Measurements from ENCODE around the gene GGT5. TPM values are rescaled to one million over a fixed set of nuclear protein-coding genes. Genes with fewer than 3 reads are reported as not detected.

The GGT5 gene
- total and polyA plus RNA-seq, 2 of the 13 experiments (the other 11 are each of a cell fraction or from before 2014, with no cell fraction given) = 0.69 to 3.1 TPM

GRCh38 chr22:24200619-24201212, 44.2 kb downstream of the GGT5 start (continued):
- peak; percentile 34; the same call in 1 of the 2 replicates for TF ChIP-seq USF2 (IDR thresholded peaks at IDR 0.05; ENCODE audit: low read depth, low read length)
- TF ChIP-seq USF2 (CRISPR knock-in tag; IDR thresholded peaks at IDR 0.05; ENCODE audit: borderline replicate concordance) = no peak; the same call in 1 of the 2 replicates
- TF ChIP-seq HOMEZ (CRISPR knock-in tag; IDR thresholded peaks at IDR 0.05; ENCODE audit: low read depth) = 0 out of 2 replicates have a peak, but pooled peaks have one; percentile 25
- TF ChIP-seq TP53 (CRISPR knock-in tag; conservative IDR thresholded peaks at IDR 0.05) = no peak
- no peak for TF ChIP-seq POLR2AphosphoS2 (IDR thresholded peaks at IDR 0.05; ENCODE audit: low read depth, low read length)
- peak; percentile 26; the same call in 1 of the 2 replicates for TF ChIP-seq RAD51 (IDR thresholded peaks at IDR 0.05; ENCODE audit: borderline replicate concordance)
- no peak for TF ChIP-seq LCORL (IDR thresholded peaks at IDR 0.05)
- 0 out of 2 replicates have a peak, but pooled peaks have one; percentile 17 for TF ChIP-seq LCORL (CRISPR knock-in tag; IDR thresholded peaks at IDR 0.05)
- peak; percentile 30; the same call in 1 of the 2 replicates for TF ChIP-seq PHF21A (CRISPR knock-in tag; IDR thresholded peaks at IDR 0.05)
- peak; percentile 70 for TF ChIP-seq BHLHE40 (IDR thresholded peaks at IDR 0.05; ENCODE audit: low read length)
- no peak for TF ChIP-seq SP2 (CRISPR knock-in tag; IDR thresholded peaks at IDR 0.05)
- TF ChIP-seq FOSL2 (CRISPR knock-in tag; IDR thresholded peaks at IDR 0.05) = peak; percentile 83
- peak; percentile 28; the same call in 1 of the 2 replicates for TF ChIP-seq ZNF121 (CRISPR knock-in tag; IDR thresholded peaks at IDR 0.05)
- peak; percentile 76 for TF ChIP-seq TEAD3 (CRISPR knock-in tag; optimal IDR thresholded peaks at IDR 0.05; ENCODE audit: borderline replicate concordance)
- no peak for TF ChIP-seq BCL6 (CRISPR knock-in tag; IDR thresholded peaks at IDR 0.05)
- TF ChIP-seq EP300 (IDR thresholded peaks at IDR 0.05; ENCODE audit: low read depth in 2 of 2, low read length in 2 of 2) = peak in 1 of 2 experiments; percentile 43; a peak in 1 of 4 replicates
- no peak for TF ChIP-seq EP300 (CRISPR knock-in tag; IDR thresholded peaks at IDR 0.05; ENCODE audit: borderline replicate concordance)
- TF ChIP-seq FOXJ3 (CRISPR knock-in tag; IDR thresholded peaks at IDR 0.05; ENCODE audit: borderline replicate concordance) = no peak

Data from HepG2 (cell line).